GM21825 (cell line): ENCODE data around the gene ATXN1.

Experiments used
- ATAC-seq: cut with Tn5 transposase; IDR thresholded peaks from one replicate; pipeline ENCODE4 v1.9.1; 2021; ENCODE audit warnings: mild to moderate bottlenecking, moderate library complexity; ENCODE audit not compliant: unreplicated experiment

ATXN1 gene

GRCh38 chr6:16783952-16784565 is 22.8 kb upstream of the ATXN1 start:
- no peak for ATAC-seq

- ATAC-seq: no peak
Measured at GRCh38 chr6:16783509-16783908, 22.2 kb upstream of the ATXN1 start.

GRCh38 chr6:16782278-16782677 is 21.0 kb upstream of the ATXN1 start:
- no peak for ATAC-seq

- no peak for ATAC-seq
Measured at GRCh38 chr6:16781348-16782169, 20.3 kb upstream of the ATXN1 start.

DNA sequence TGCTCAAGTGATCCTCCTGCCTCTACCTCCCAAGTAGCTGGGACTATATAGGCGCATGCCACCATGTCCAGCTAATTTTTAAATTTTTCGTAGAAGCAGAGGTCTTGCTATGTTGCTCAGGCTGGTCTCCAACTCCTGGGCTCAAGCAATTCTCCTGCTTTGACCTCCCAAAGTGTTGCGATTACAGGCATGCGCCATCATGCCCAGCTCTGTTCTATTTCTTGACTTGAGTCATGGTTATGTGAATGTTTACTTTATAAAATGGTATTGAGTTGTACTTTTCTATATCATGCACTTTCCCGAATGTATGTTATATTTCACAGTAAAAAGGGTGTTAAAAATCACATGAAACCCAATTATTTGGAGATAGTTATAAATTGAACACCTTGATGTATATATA is 17.3 kb upstream of the ATXN1 start:
- ATAC-seq: no peak

GRCh38 chr6:16777794-16778193 is 16.5 kb upstream of the ATXN1 start:
- ATAC-seq: no peak

DNA sequence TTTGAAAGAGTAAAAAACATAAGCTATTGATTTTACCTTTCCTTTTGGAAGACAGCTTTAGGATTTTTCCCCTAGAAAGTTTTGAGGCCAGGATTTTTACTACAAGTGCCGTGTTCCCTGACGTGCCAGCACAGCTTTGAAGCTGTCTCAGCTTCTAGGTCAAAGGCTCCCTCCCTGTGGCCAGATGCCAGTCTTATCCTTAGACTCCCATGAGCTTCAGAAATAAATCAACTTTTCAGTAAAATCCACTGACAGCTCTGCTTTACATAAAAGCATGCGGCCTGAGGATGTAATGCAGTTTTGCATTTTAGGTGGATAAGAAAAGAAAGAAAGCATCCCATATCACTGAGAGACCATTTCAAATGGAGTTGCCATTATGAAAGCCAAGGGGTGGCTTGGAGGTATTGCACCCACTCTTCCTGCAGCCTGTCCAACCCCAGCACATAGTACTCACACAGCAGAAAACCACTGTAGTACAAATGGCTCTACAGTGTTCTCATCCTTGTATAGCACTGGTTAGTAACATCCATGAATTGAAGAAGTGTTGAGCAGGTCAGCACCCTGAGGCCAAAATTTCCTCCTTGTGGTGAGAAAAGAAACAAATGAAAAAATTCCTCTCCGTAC is 15.2 kb upstream of the ATXN1 start:
- ATAC-seq: no peak

DNA sequence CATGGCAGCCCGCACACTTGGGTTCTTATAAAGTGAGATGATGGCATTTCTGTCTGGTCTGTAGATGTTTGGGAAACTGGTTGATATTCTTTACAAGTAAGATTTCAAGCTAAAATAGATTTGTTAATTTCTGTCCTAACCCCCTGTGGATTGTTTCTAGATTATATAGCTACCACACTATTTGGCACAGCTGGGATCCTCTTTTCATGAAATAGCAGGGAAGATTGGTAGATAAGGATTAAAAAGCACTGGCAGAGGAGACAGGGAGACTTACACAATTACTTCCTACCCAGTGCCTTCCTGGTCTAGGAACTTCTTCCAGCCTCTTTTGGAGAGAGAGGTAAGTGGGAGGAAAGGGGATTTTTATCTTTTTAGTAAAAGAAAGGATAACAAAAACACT is 13.2 kb upstream of the ATXN1 start:
- ATAC-seq: no peak

DNA sequence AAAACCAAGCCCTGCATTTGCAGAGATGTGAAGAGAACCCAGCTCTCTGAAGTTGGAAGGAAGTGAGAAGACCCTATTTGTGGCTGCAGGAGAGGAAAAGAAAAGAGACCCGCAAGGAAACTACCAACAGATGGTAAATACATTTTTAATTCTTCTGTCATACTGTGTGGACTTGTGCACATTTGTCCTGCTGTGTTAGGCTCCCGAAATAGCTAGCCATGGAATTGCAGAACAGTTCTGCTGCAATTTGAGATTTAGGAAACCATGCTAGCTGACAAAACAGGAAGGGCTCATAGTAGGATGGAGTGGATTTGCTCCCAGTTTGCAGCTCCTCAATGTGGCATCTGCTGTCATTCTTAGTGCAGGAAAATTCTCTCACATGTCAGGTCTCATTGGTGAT is 12.1 kb upstream of the ATXN1 start:
- ATAC-seq: no peak

DNA sequence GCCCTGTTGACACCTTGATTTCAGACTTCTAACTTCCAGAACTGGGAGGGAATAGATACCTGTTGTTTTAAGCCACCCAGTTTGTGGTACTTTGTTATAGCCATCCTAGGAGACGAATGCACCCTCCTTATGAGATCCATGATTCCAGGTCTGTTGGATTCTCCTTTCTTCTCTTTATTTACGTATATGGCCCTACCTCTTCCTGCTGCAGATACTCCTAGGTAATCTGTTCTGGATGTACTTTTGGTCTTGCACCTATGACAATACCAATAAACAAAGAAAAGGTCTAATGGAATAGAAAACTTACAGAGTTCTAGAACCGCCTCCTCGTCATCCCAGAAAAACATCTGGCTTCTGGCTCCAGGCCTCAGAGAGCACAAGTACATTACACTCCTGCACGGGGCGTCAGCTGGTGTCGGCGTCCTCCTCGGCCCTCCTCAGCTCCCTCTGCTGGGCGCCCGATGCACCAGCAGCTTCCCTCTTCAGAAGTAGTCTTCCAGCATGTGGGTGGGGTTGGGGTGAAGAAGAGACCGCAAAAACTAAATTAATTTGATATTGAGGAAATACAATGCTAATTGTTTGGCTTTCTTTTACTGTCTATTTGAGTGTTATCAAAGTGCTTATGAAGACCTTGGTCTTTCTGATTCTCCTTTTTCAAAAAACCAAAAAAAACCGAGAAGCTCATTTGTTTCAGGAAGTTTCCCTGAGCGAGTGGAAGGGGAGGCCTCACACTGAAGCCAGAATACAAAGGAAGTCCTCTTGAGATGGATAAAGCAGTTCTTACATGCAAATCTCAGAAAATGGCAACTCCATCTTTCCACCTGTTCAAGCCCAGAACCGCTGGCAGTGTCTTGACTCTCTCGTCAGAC is 9.7 kb upstream of the ATXN1 start:
- peak; percentile 78 for ATAC-seq

- no peak for ATAC-seq
Measured at GRCh38 chr6:16769986-16770376, 8.7 kb upstream of the ATXN1 start.

DNA sequence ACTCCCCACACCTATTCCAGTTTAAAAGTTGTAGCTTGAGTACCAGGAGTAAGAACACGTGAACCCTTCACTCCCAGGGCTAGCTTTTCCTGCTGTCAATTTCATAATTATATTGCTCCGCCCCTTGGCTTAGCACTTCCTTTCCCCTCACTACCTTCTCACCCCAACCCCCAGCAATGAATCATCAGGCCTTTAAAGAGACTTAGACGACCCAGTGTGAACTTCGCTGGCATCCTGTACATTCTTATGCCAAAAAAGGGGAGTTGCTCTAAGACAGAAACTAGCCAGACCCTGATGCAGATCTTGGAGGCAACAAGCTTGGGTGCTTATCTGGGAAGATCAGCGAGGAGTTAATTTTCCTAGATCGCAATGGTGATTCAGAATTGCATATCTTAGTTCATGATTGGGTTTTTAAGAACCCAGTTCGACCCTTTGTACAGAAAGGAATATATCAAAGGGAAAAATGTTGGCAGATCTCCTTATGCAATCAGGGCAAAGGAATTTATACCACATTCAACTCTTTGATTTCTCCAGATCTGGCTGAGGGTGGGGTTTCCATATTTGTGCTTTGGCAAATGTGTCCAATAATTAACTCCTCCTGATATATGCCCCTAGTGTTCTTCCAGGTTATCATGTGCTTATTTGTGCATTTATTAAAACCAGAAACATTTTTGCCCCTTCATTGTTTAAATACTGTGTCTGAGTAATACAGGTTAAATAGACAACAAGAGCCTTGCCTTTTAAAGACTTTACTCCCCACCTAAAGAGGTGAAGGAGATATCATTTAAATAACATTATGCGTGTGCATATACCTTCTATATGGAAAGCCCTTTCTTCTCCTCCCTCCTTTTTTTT is 8.1 kb upstream of the ATXN1 start:
- ATAC-seq: peak; percentile 59

DNA sequence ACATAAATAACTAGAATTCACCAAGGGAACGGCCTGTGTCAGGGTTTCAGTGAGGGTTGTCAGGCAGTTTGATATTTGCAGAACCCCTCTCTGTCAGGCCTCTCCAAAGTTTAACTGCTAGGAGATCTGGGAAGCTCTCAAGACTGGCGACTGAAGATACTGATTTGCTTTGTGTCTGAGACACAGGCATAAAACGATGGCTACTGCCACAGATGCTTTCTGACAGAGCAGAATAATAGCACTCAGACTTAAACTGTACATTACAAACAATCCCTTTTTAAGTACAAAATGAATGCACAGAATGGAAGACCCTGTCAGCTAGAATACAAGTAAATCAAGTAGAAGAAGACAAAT is 7.2 kb upstream of the ATXN1 start:
- ATAC-seq: no peak

DNA sequence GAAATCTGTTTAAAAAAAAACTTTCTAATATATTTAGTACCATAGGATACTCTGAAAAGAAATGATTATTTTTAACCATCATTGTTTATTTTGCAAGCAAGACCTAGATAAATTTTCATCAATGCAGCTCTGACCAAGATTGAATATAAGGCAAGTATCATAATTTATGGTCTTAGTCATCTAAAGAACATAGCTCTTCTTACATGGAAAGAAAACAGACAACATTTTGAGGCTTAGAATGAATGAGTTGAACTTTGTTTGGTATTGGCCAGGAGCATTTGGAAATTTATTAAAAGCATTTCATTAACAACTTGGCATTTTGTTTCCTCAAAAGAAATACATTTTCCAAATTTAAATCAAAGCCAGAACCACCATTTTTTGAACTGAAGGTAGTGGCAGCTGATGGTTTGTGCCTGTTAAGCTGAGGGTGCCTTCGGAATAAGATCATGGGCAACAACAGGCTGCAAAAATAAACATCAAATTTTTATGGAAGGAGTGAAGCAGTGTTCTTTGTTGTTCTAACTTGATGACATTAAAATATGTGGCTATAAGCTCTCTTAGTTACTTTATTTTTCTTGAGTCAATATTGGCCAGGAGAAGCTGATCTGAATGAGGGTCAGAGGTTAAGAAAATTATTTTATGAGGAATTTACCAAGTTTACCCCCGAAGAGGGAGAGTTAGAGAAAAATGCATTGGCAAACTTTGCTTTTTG is 6.7 kb upstream of the ATXN1 start:
- ATAC-seq: no peak

DNA sequence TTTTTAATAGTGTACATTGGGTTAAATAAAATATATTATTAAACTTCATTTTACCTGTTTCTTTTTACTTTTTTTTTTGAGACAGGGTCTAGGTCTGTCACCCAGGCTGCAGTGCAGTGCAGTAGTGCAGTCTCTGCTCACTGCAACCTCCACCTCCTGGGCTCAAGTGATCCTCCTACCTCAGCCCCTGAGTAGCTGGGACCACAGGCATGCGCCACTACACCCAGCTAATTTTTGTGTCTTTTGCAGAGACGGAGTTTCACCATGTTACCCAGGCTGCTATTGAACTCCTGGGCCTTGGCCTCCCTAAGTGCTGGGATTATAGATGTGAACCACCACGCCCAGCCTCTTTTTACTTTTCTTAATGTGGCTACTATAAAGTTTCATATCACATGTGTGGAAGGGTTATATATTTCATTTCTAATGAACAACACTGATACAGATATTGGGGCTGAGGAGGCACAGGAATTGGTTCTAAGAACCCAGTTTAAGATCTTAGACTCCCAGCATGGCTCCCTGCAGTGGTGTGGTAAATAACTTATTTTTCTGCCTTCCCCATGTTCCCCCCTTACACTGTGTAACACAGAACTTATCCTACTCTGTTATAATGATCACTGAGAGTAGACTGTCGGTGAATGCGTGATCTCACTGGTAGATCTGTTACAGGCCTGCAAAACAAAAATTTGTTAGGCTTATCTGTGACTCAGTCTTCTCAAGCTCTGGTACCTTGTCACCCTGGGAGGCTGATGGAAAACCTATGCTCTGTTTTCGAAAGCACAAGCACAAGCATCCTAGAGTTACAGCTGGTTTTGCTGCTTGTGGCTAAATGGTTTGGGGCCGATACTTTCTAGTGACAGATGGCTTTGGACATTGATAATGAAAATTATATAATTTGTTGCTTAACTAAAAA is 5.8 kb upstream of the ATXN1 start:
- ATAC-seq: no peak

DNA sequence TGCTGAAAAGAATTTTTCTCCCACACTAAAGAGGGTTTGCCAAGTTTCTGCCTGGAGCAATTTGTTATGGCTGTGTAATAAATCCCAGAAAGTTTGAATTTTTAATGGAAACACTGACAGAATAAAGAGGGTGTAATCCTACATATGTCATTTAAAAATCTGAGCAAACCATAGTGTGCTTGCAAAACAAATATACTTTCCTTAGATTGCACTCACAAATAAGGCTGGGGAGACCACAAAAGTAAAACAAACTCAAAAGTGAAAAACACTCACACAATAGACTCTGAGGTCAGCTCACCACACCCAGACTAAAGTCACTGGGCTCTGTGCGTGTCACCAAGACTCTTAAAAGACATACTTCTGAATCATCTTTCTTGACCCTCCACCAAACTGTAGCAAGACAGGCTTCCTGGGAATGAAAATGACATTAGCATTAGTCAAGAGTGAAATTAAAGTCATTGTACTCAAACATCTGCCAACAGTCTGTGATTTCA is 4.8 kb upstream of the ATXN1 start:
- no peak for ATAC-seq

GRCh38 chr6:16765235-16765634 is 4.0 kb upstream of the ATXN1 start:
- no peak for ATAC-seq

GRCh38 chr6:16764188-16764950 is 3.1 kb upstream of the ATXN1 start:
- no peak for ATAC-seq
